SK-N-MC (cell line): Measurements from ENCODE around the gene HS3ST2.

Source experiments
- EZH2 ChIP-seq: fragments of 200-600 bp; sonication (generic); IDR thresholded peaks from one replicate; pipeline ENCODE4 v1.6.1; 2017; ENCODE audit warnings: antibody characterized with exemption
- POLR2AphosphoS5 ChIP-seq: IDR thresholded peaks from 2 replicates; pipeline ENCODE4 v1.6.1; 2012; ENCODE audit warnings: mild to moderate bottlenecking, low read depth, low read length, borderline replicate concordance

GRCh38 chr16:22933173-22933572 lies 119.2 kb downstream of the HS3ST2 start:
- TF ChIP-seq POLR2AphosphoS5: no peak
- no peak for TF ChIP-seq EZH2
